ENCODE measurements around the gene CNTNAP4.

DNA sequence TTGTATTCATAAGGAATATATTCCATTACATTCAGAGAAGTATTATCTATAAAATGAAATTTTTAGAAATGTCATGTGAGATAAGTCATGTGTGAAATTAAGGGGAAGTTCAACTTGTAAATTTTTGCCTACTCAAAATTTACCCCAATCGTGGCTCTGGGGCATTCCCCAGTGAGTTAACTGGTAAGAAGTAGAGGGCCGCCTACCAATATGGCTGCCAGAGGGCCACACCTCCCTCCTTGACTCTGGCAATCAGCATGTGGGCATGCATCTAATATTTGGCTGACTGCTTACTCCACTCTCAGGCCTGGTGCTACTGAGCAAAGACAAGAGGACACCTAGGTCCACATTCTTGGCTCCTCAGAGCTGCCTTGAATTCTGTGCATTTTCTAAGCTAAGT, 39.7 kb upstream of the CNTNAP4 start:
- TF ChIP-seq, protein P1, sequence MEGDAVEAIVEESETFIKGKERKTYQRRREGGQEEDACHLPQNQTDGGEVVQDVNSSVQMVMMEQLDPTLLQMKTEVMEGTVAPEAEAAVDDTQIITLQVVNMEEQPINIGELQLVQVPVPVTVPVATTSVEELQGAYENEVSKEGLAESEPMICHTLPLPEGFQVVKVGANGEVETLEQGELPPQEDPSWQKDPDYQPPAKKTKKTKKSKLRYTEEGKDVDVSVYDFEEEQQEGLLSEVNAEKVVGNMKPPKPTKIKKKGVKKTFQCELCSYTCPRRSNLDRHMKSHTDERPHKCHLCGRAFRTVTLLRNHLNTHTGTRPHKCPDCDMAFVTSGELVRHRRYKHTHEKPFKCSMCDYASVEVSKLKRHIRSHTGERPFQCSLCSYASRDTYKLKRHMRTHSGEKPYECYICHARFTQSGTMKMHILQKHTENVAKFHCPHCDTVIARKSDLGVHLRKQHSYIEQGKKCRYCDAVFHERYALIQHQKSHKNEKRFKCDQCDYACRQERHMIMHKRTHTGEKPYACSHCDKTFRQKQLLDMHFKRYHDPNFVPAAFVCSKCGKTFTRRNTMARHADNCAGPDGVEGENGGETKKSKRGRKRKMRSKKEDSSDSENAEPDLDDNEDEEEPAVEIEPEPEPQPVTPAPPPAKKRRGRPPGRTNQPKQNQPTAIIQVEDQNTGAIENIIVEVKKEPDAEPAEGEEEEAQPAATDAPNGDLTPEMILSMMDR (conservative IDR thresholded peaks at IDR 0.05), result no peak
- TF ChIP-seq ZFX (IDR thresholded peaks at IDR 0.05), result no peak
